Measurements from ENCODE around the gene COL28A1. TPM values are rescaled to one million over a fixed set of nuclear protein-coding genes. Genes with fewer than 3 reads are reported as not detected.

Gene COL28A1
- total RNA-seq, 1 donor from 2014 or later: not detected

GRCh38 chr7:7439564-7439963 is 96.1 kb downstream of the COL28A1 start:
- DNase-seq (ENCODE audit: low spot score): no peak
- peaks cover 3% of the 10 kb centered on the region for H3K4me1 Mint-ChIP-seq (ENCODE audit: unreplicated experiment)
- H3K27me3 Mint-ChIP-seq (ENCODE audit: unreplicated experiment): no peaks in the 10 kb centered on the region
- no peaks in the 10 kb centered on the region for H3K36me3 Mint-ChIP-seq (ENCODE audit: low read depth, unreplicated experiment)
- no peaks in the 10 kb centered on the region for H3K9me3 Mint-ChIP-seq (ENCODE audit: unreplicated experiment)
- H3K4me3 Mint-ChIP-seq (ENCODE audit: unreplicated experiment): no peak overlapping the region
- TF ChIP-seq, protein P1, sequence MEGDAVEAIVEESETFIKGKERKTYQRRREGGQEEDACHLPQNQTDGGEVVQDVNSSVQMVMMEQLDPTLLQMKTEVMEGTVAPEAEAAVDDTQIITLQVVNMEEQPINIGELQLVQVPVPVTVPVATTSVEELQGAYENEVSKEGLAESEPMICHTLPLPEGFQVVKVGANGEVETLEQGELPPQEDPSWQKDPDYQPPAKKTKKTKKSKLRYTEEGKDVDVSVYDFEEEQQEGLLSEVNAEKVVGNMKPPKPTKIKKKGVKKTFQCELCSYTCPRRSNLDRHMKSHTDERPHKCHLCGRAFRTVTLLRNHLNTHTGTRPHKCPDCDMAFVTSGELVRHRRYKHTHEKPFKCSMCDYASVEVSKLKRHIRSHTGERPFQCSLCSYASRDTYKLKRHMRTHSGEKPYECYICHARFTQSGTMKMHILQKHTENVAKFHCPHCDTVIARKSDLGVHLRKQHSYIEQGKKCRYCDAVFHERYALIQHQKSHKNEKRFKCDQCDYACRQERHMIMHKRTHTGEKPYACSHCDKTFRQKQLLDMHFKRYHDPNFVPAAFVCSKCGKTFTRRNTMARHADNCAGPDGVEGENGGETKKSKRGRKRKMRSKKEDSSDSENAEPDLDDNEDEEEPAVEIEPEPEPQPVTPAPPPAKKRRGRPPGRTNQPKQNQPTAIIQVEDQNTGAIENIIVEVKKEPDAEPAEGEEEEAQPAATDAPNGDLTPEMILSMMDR (IDR thresholded peaks at IDR 0.05; ENCODE audit: unreplicated experiment): no peak
- no peak overlapping the region for H3K27ac Mint-ChIP-seq (ENCODE audit: unreplicated experiment)

GRCh38 chr7:7438851-7439250 is 96.8 kb downstream of the COL28A1 start:
- TF ChIP-seq, protein P1 (IDR thresholded peaks at IDR 0.05; ENCODE audit: unreplicated experiment): no peak
- H3K27ac Mint-ChIP-seq (ENCODE audit: unreplicated experiment): no peak overlapping the region
- DNase-seq (ENCODE audit: low spot score): no peak

DNA sequence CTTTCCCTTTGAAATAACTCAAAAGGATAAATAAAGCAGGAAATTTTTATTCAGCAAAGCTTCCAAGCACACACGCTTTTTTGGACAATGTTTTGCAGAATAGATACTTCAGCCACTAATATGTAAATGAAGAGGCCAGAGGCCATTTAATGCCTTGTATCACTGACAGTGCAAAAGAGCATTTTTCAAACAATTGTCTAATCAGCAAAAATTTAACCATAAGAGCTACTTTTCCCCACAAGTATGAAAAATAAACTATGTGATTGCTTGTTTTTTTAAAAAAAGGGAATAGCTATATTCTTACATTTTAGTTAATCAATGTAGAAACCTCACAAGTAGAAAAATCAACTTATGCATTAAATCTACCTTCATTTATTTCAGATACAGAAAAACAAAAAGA is 99.7 kb downstream of the COL28A1 start:
- TF ChIP-seq, protein P1 (IDR thresholded peaks at IDR 0.05; ENCODE audit: unreplicated experiment): no peak
- Mint-ChIP-seq H3K27me3 (ENCODE audit: unreplicated experiment) (no peaks in the 10 kb centered on the region), H3K4me1 (ENCODE audit: unreplicated experiment) (peaks cover 3% of the 10 kb centered on the region), H3K4me3 (ENCODE audit: unreplicated experiment) (no peak overlapping the region), H3K36me3 (ENCODE audit: low read depth, unreplicated experiment) (no peaks in the 10 kb centered on the region), H3K27ac (ENCODE audit: unreplicated experiment) (no peak overlapping the region), H3K9me3 (ENCODE audit: unreplicated experiment) (no peaks in the 10 kb centered on the region)
- DNase-seq (ENCODE audit: low spot score): no peak

More at GRCh38 chr7:7438851-7439250, 96.8 kb downstream of the COL28A1 start:
- Mint-ChIP-seq H3K4me1 (ENCODE audit: unreplicated experiment) (peaks cover 3% of the 10 kb centered on the region), H3K36me3 (ENCODE audit: low read depth, unreplicated experiment) (no peaks in the 10 kb centered on the region), H3K4me3 (ENCODE audit: unreplicated experiment) (no peak overlapping the region), H3K27me3 (ENCODE audit: unreplicated experiment) (no peaks in the 10 kb centered on the region), H3K9me3 (ENCODE audit: unreplicated experiment) (no peaks in the 10 kb centered on the region)

DNA sequence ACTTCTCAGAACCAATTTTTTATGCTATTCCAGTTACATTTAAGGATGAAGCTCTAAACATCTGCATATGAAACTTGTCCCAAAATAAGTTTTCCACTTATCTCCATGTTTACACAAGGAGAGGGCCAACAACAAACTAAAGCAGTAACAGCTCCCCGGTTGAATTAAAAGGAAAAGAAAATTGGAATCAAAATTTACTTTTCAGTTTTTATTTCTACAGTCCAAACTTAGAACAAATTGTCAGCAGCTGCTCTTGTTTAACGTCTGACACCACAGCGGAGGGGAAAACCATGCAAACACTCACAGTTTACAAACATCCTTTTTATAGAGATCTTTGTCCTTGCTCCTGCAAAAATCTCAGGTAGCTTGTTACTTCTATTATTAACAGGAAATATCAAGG is 101.3 kb downstream of the COL28A1 start:
- Mint-ChIP-seq H3K36me3 (ENCODE audit: low read depth, unreplicated experiment) (no peaks in the 10 kb centered on the region), H3K27ac (ENCODE audit: unreplicated experiment) (no peak overlapping the region), H3K4me3 (ENCODE audit: unreplicated experiment) (no peak overlapping the region), H3K4me1 (ENCODE audit: unreplicated experiment) (peaks cover 3% of the 10 kb centered on the region), H3K9me3 (ENCODE audit: unreplicated experiment) (no peaks in the 10 kb centered on the region), H3K27me3 (ENCODE audit: unreplicated experiment) (no peaks in the 10 kb centered on the region)
- DNase-seq (ENCODE audit: low spot score): no peak
- TF ChIP-seq, protein P1 (IDR thresholded peaks at IDR 0.05; ENCODE audit: unreplicated experiment): no peak

DNA sequence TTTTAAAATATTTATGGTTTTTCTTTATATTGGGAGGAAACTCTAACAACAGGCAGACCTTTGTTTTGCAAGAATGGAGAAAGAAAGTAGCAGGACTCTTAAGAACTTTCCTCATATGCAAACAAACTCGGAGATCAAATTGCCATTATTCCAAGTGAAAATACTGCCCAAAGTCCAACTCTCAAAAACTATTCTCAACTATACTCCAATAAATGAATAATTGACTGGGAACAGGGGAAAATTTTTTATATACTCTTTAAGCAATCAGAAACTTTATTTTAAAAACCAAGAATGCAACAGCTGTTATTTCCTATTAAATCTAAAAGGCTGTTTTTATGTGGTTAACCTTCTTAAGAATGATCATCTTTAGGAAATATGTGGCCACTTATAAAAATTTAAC is 101.9 kb downstream of the COL28A1 start:
- no peak overlapping the region for H3K4me3 Mint-ChIP-seq (ENCODE audit: unreplicated experiment)
- H3K36me3 Mint-ChIP-seq (ENCODE audit: low read depth, unreplicated experiment): no peaks in the 10 kb centered on the region
- H3K27ac Mint-ChIP-seq (ENCODE audit: unreplicated experiment): no peak overlapping the region
- no peaks in the 10 kb centered on the region for H3K9me3 Mint-ChIP-seq (ENCODE audit: unreplicated experiment)
- no peaks in the 10 kb centered on the region for H3K27me3 Mint-ChIP-seq (ENCODE audit: unreplicated experiment)
- H3K4me1 Mint-ChIP-seq (ENCODE audit: unreplicated experiment): peaks cover 2% of the 10 kb centered on the region
- TF ChIP-seq, protein P1 (IDR thresholded peaks at IDR 0.05; ENCODE audit: unreplicated experiment): no peak
- DNase-seq (ENCODE audit: low spot score): no peak
